ENCODE measurements around the gene FXN. TPM values are rescaled to one million over a fixed set of nuclear protein-coding genes. Genes with fewer than 3 reads are reported as not detected.

Gene FXN
- total RNA-seq, 1 donor from 2014 or later, result 11.4 TPM

GRCh38 chr9:69009708-69010107, 25.8 kb upstream of the FXN start:
- Histone ChIP-seq H3K27me3 (ENCODE audit: control insufficient read depth, insufficient read depth, low read length) (no peaks in the 10 kb centered on the region), H3K36me3 (ENCODE audit: control insufficient read depth, insufficient read depth, low read length) (no peaks in the 10 kb centered on the region), H3K4me3 (ENCODE audit: low read depth, low read length) (no peak overlapping the region)
- no peak for DNase-seq (ENCODE audit: low read depth)
- no peak for TF ChIP-seq CTCF (IDR thresholded peaks at IDR 0.05; ENCODE audit: insufficient read depth, low read length, poor library complexity, severe bottlenecking)

- Histone ChIP-seq H3K36me3 (ENCODE audit: control insufficient read depth, insufficient read depth, low read length) (no peaks in the 10 kb centered on the region), H3K27me3 (ENCODE audit: control insufficient read depth, insufficient read depth, low read length) (no peaks in the 10 kb centered on the region), H3K4me3 (ENCODE audit: low read depth, low read length) (no peak overlapping the region)
- no peak for DNase-seq (ENCODE audit: low read depth)
- no peak for TF ChIP-seq CTCF (IDR thresholded peaks at IDR 0.05; ENCODE audit: insufficient read depth, low read length, poor library complexity, severe bottlenecking)
Observed at GRCh38 chr9:69012696-69013381, 22.7 kb upstream of the FXN start.

GRCh38 chr9:69013382-69013727, 22.2 kb upstream of the FXN start:
- no peak for TF ChIP-seq CTCF (IDR thresholded peaks at IDR 0.05; ENCODE audit: insufficient read depth, low read length, poor library complexity, severe bottlenecking)
- Histone ChIP-seq H3K36me3 (ENCODE audit: control insufficient read depth, insufficient read depth, low read length) (no peaks in the 10 kb centered on the region), H3K27me3 (ENCODE audit: control insufficient read depth, insufficient read depth, low read length) (no peaks in the 10 kb centered on the region), H3K4me3 (ENCODE audit: low read depth, low read length) (no peak overlapping the region)
- DNase-seq (ENCODE audit: low read depth), result no peak

- TF ChIP-seq CTCF (IDR thresholded peaks at IDR 0.05; ENCODE audit: insufficient read depth, low read length, poor library complexity, severe bottlenecking), result no peak
- no peaks in the 10 kb centered on the region for H3K36me3 ChIP-seq (ENCODE audit: control insufficient read depth, insufficient read depth, low read length)
- no peak within 1 kb of the TSS for H3K4me3 ChIP-seq (ENCODE audit: low read depth, low read length)
- DNase-seq (ENCODE audit: low read depth), result no peak
- no peaks in the 10 kb centered on the region for H3K27me3 ChIP-seq (ENCODE audit: control insufficient read depth, insufficient read depth, low read length)
Observed at GRCh38 chr9:69014013-69014412, 21.5 kb upstream of the FXN start, which contains the start of gene PRKACG. Gene PRKACG (minus strand): TSS chr9:69014113. CDS start chr9:69014092, 21 bp downstream.

GRCh38 chr9:69016191-69017096, 19.1 kb upstream of the FXN start:
- Histone ChIP-seq H3K27me3 (ENCODE audit: control insufficient read depth, insufficient read depth, low read length) (no peaks in the 10 kb centered on the region), H3K4me3 (ENCODE audit: low read depth, low read length) (no peak overlapping the region), H3K36me3 (ENCODE audit: control insufficient read depth, insufficient read depth, low read length) (no peaks in the 10 kb centered on the region)
- no peak for TF ChIP-seq CTCF (IDR thresholded peaks at IDR 0.05; ENCODE audit: insufficient read depth, low read length, poor library complexity, severe bottlenecking)
- no peak for DNase-seq (ENCODE audit: low read depth)

All from kidney epithelial cell (primary cell).